Stimulated activated naive CD8-positive, alpha-beta T cell treated with anti-CD3 and anti-CD28 coated beads, Interleukin-15, Interleukin-2, amounts not matched to agents 100 ng/mL and 50 ng/mL, for 24 hours (primary cell): ENCODE data around the gene PHACTR3.

ENCODE experiments used
- H3K27ac Mint-ChIP-seq: one replicate; pipeline ENCODE4 v1.8.0; 2021; ENCODE audit warnings: mild to moderate bottlenecking, mixed read lengths
- H3K27me3 Mint-ChIP-seq: one replicate; pipeline ENCODE4 v1.8.0; 2021; ENCODE audit warnings: mixed read lengths
- H3K36me3 Mint-ChIP-seq: one replicate; pipeline ENCODE4 v1.8.0; 2021; ENCODE audit warnings: low read depth, mixed read lengths
- H3K4me1 Mint-ChIP-seq: one replicate; pipeline ENCODE4 v1.8.0; 2021; ENCODE audit warnings: low read depth, mixed read lengths
- H3K4me3 Mint-ChIP-seq: one replicate; pipeline ENCODE4 v1.8.0; 2021; ENCODE audit warnings: mild to moderate bottlenecking, mixed read lengths
- H3K9me3 Mint-ChIP-seq: one replicate; pipeline ENCODE4 v1.8.0; 2021; ENCODE audit warnings: mixed read lengths

PHACTR3 gene

GRCh38 chr20:59684685-59685242 lies 80.4 kb downstream of the PHACTR3 start:
- peaks cover 7% of the 10 kb centered on the region for H3K27me3 Mint-ChIP-seq
- no peak overlapping the region for H3K4me3 Mint-ChIP-seq
- H3K9me3 Mint-ChIP-seq, result no peaks in the 10 kb centered on the region
- no peaks in the 10 kb centered on the region for H3K4me1 Mint-ChIP-seq
- H3K36me3 Mint-ChIP-seq, result no peaks in the 10 kb centered on the region
- H3K27ac Mint-ChIP-seq, result no peak overlapping the region

GRCh38 chr20:59686404-59687346 lies 82.3 kb downstream of the PHACTR3 start:
- H3K27me3 Mint-ChIP-seq, result peaks cover 7% of the 10 kb centered on the region
- no peaks in the 10 kb centered on the region for H3K36me3 Mint-ChIP-seq
- H3K4me3 Mint-ChIP-seq, result no peak overlapping the region
- no peak overlapping the region for H3K27ac Mint-ChIP-seq
- no peaks in the 10 kb centered on the region for H3K4me1 Mint-ChIP-seq
- no peaks in the 10 kb centered on the region for H3K9me3 Mint-ChIP-seq

GRCh38 chr20:59688356-59688755 lies 84.0 kb downstream of the PHACTR3 start:
- H3K36me3 Mint-ChIP-seq, result no peaks in the 10 kb centered on the region
- peaks cover 10% of the 10 kb centered on the region for H3K27me3 Mint-ChIP-seq
- H3K9me3 Mint-ChIP-seq, result no peaks in the 10 kb centered on the region
- H3K4me3 Mint-ChIP-seq, result no peak overlapping the region
- H3K27ac Mint-ChIP-seq, result no peak overlapping the region
- H3K4me1 Mint-ChIP-seq, result no peaks in the 10 kb centered on the region

- no peaks in the 10 kb centered on the region for H3K9me3 Mint-ChIP-seq
- peaks cover 14% of the 10 kb centered on the region for H3K27me3 Mint-ChIP-seq
- no peak overlapping the region for H3K4me3 Mint-ChIP-seq
- H3K4me1 Mint-ChIP-seq, result no peaks in the 10 kb centered on the region
- H3K27ac Mint-ChIP-seq, result no peak overlapping the region
- no peaks in the 10 kb centered on the region for H3K36me3 Mint-ChIP-seq
These were observed 84.7 kb downstream of the PHACTR3 start for GRCh38 chr20:59688999-59689398.

- Mint-ChIP-seq H3K27ac (no peak overlapping the region), H3K9me3 (no peaks in the 10 kb centered on the region), H3K27me3 (peaks cover 14% of the 10 kb centered on the region), H3K36me3 (no peaks in the 10 kb centered on the region), H3K4me1 (no peaks in the 10 kb centered on the region), H3K4me3 (no peak overlapping the region)
These were observed 85.8 kb downstream of the PHACTR3 start for GRCh38 chr20:59690101-59690500.

- Mint-ChIP-seq H3K4me3 (no peak overlapping the region), H3K9me3 (no peaks in the 10 kb centered on the region), H3K4me1 (no peaks in the 10 kb centered on the region), H3K27ac (no peak overlapping the region), H3K36me3 (no peaks in the 10 kb centered on the region), H3K27me3 (peaks cover 14% of the 10 kb centered on the region)
These were observed 86.6 kb downstream of the PHACTR3 start for GRCh38 chr20:59690976-59691375.

- Mint-ChIP-seq H3K36me3 (no peaks in the 10 kb centered on the region), H3K27me3 (peaks cover 15% of the 10 kb centered on the region), H3K27ac (no peak overlapping the region), H3K4me1 (no peaks in the 10 kb centered on the region), H3K4me3 (no peak overlapping the region), H3K9me3 (no peaks in the 10 kb centered on the region)
These were observed 87.8 kb downstream of the PHACTR3 start for GRCh38 chr20:59692139-59692538.

- Mint-ChIP-seq H3K27me3 (peaks cover 18% of the 10 kb centered on the region), H3K36me3 (no peaks in the 10 kb centered on the region), H3K27ac (no peak overlapping the region), H3K9me3 (no peaks in the 10 kb centered on the region), H3K4me3 (no peak overlapping the region), H3K4me1 (no peaks in the 10 kb centered on the region)
These were observed 89.2 kb downstream of the PHACTR3 start for GRCh38 chr20:59693587-59693986.

GRCh38 chr20:59696476-59696875 lies 92.1 kb downstream of the PHACTR3 start:
- Mint-ChIP-seq H3K4me1 (no peaks in the 10 kb centered on the region), H3K27me3 (peaks cover 16% of the 10 kb centered on the region), H3K27ac (no peak overlapping the region), H3K9me3 (no peaks in the 10 kb centered on the region), H3K36me3 (no peaks in the 10 kb centered on the region), H3K4me3 (no peak overlapping the region)

- peaks cover 16% of the 10 kb centered on the region for H3K27me3 Mint-ChIP-seq
- no peaks in the 10 kb centered on the region for H3K9me3 Mint-ChIP-seq
- no peaks in the 10 kb centered on the region for H3K36me3 Mint-ChIP-seq
- H3K4me3 Mint-ChIP-seq, result no peak overlapping the region
- no peaks in the 10 kb centered on the region for H3K4me1 Mint-ChIP-seq
- no peak overlapping the region for H3K27ac Mint-ChIP-seq
These were observed 92.7 kb downstream of the PHACTR3 start for GRCh38 chr20:59697068-59697467.

GRCh38 chr20:59698598-59698997 lies 94.3 kb downstream of the PHACTR3 start:
- no peaks in the 10 kb centered on the region for H3K4me1 Mint-ChIP-seq
- H3K9me3 Mint-ChIP-seq, result no peaks in the 10 kb centered on the region
- no peak overlapping the region for H3K4me3 Mint-ChIP-seq
- no peak overlapping the region for H3K27ac Mint-ChIP-seq
- H3K27me3 Mint-ChIP-seq, result peaks cover 8% of the 10 kb centered on the region
- no peaks in the 10 kb centered on the region for H3K36me3 Mint-ChIP-seq

GRCh38 chr20:59701236-59701635 lies 96.9 kb downstream of the PHACTR3 start:
- peaks cover 5% of the 10 kb centered on the region for H3K27me3 Mint-ChIP-seq
- no peaks in the 10 kb centered on the region for H3K9me3 Mint-ChIP-seq
- no peak overlapping the region for H3K4me3 Mint-ChIP-seq

GRCh38 chr20:59703046-59703445 lies 98.7 kb downstream of the PHACTR3 start:
- Mint-ChIP-seq H3K9me3 (no peaks in the 10 kb centered on the region), H3K27me3 (no peaks in the 10 kb centered on the region), H3K27ac (no peak overlapping the region), H3K4me1 (no peaks in the 10 kb centered on the region), H3K36me3 (no peaks in the 10 kb centered on the region), H3K4me3 (no peak overlapping the region)

More at GRCh38 chr20:59701236-59701635, 96.9 kb downstream of the PHACTR3 start:
- Mint-ChIP-seq H3K27ac (no peak overlapping the region), H3K4me1 (no peaks in the 10 kb centered on the region), H3K36me3 (no peaks in the 10 kb centered on the region)

- no peaks in the 10 kb centered on the region for H3K4me1 Mint-ChIP-seq
- no peak overlapping the region for H3K4me3 Mint-ChIP-seq
- no peaks in the 10 kb centered on the region for H3K27me3 Mint-ChIP-seq
- no peak overlapping the region for H3K27ac Mint-ChIP-seq
- no peaks in the 10 kb centered on the region for H3K9me3 Mint-ChIP-seq
- H3K36me3 Mint-ChIP-seq, result no peaks in the 10 kb centered on the region
These were observed 101.5 kb downstream of the PHACTR3 start for GRCh38 chr20:59705651-59706399.

GRCh38 chr20:59706400-59706693 lies 102.0 kb downstream of the PHACTR3 start:
- H3K9me3 Mint-ChIP-seq, result no peaks in the 10 kb centered on the region
- H3K27ac Mint-ChIP-seq, result no peak overlapping the region
- H3K36me3 Mint-ChIP-seq, result no peaks in the 10 kb centered on the region
- H3K4me3 Mint-ChIP-seq, result no peak overlapping the region
- H3K4me1 Mint-ChIP-seq, result no peaks in the 10 kb centered on the region
- no peaks in the 10 kb centered on the region for H3K27me3 Mint-ChIP-seq
